Measurements from ENCODE around the gene TNFAIP2. TPM values are rescaled to one million over a fixed set of nuclear protein-coding genes. Genes with fewer than 3 reads are reported as not detected.

The TNFAIP2 gene
- total and polyA plus RNA-seq, 2 donors (not counting 3 experiments of a cell fraction or from before 2014, with no cell fraction given), result 31.6 to 42.7 TPM

DNA sequence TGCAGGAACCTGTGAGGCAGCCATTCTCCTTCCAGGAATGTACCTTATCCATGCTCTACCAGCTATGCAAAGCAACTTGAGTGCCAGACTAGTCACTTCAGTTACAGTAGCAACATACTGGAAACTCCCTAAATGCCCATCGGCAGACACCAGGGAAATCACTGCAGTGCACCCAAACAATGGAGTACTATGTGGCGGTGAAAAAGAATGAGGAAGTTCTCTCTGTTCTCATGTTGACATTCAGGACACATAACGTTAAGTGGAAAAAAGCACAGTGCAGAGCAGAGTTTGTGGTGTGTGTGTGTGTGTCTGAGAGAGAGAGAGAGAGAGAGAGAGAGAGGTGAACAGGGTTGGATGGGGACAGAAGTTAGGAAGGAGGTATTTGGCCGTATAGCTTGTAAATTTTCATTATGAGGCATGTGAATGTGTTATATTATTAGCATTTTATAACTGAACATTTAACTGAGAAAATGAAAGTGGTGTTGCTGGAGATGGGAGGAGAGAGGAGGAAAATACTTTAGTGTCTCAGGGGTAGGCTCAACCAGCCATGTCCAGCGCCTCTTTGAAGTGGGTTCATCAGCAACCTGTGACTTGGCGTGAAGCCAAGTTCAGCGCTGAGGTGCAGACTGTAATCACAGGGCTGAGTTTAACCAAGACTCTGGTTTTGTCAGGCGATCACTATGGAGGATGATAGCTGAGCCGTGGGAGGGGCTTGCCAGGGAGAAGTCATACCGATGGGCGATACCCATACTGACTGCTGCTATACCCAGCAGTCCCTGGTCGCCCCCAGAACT lies 17.3 kb downstream of the TNFAIP2 start:
- FAIRE-seq (no peak), DNase-seq (ENCODE audit: low read depth, low spot score) (no peak)
- BruUV-seq (replicated peaks), result no TSS peak
- Histone ChIP-seq H2AFZ (ENCODE audit: low read depth, low read length) (no peak overlapping the region), H3K27me3 (ENCODE audit: control insufficient read depth in 2 of 2, insufficient read depth in 2 of 2, low read length in 2 of 2) (peaks cover 24 to 38% of the 10 kb centered on the region in 2 experiments), H3K9ac (replicated peaks; ENCODE audit: extremely low read depth, insufficient read depth, low read length) (no peak overlapping the region), H3K36me3 (ENCODE audit: control insufficient read depth in 2 of 2, extremely low read depth in 1 of 2, insufficient read depth in 2 of 2, low read length in 2 of 2) (no peaks in the 10 kb centered on the region), H4K20me1 (replicated peaks; ENCODE audit: control insufficient read depth, extremely low read depth, insufficient read depth, low read length) (no peaks in the 10 kb centered on the region), H3K9me1 (replicated peaks; ENCODE audit: control insufficient read depth, extremely low read depth, insufficient read depth, low read length) (no peaks in the 10 kb centered on the region), H3K4me3 (replicated peaks in 1 of 3; ENCODE audit: insufficient read depth in 1 of 3, low read depth in 1 of 3, low read length in 3 of 3) (no peak overlapping the region), H3K4me1 (ENCODE audit: control insufficient read depth, extremely low read depth, insufficient read depth, low read length) (no peaks in the 10 kb centered on the region), H3K4me2 (ENCODE audit: insufficient read depth, low read length) (no peak overlapping the region), H3K27ac (ENCODE audit: insufficient read depth, low read depth, low read length) (no peak overlapping the region), H3K9me3 (replicated peaks; ENCODE audit: control insufficient read depth, insufficient read depth, low read length) (no peaks in the 10 kb centered on the region), H3K79me2 (ENCODE audit: control insufficient read depth, insufficient read depth, low read length) (no peaks in the 10 kb centered on the region)
- intact Hi-C loops (cut with micrococcal nuclease), result loop anchor here (1.0 to 5.0 kb wide), 3 partner anchors 35 to 65 kb away; no protein-coding TSS in a partner anchor
- dilution Hi-C loops (cut with MboI; ENCODE audit: extremely low pct_ligation_motif_present, low sequenced_read_pairs), result no loop called here
- ChIA-PET POLR2A (interaction anchor here (0.6 kb wide), 1 partner anchor 163 kb away, joined by 4 read pairs; no protein-coding TSS in a partner anchor), CTCF (interaction anchor here (1.0 to 13.7 kb wide), 6 partner anchors 9 to 68 kb away, joined by 3 to 219 read pairs (median 6); no protein-coding TSS in a partner anchor)
- TF ChIP-seq EZH2 (IDR thresholded peaks at IDR 0.05; ENCODE audit: borderline replicate concordance, low read depth, low read length, severe bottlenecking) (no peak), FOS (IDR thresholded peaks at IDR 0.05; ENCODE audit: borderline replicate concordance, insufficient read depth, low read length) (no peak), POLR2A (IDR thresholded peaks at IDR 0.05; ENCODE audit: low read depth, low read length) (no peak), JUN (IDR thresholded peaks at IDR 0.05; ENCODE audit: borderline replicate concordance, insufficient read depth, insufficient read length, low read depth) (no peak), GATA2 (IDR thresholded peaks at IDR 0.05; ENCODE audit: insufficient read depth, insufficient read length, low read depth, low read length) (no peak), POLR2AphosphoS5 (IDR thresholded peaks at IDR 0.05; ENCODE audit: insufficient read depth, low read depth, low read length) (no peak), MYC (IDR thresholded peaks at IDR 0.05; ENCODE audit: low read depth, low read length) (no peak)
- TF ChIP-seq, protein P1, sequence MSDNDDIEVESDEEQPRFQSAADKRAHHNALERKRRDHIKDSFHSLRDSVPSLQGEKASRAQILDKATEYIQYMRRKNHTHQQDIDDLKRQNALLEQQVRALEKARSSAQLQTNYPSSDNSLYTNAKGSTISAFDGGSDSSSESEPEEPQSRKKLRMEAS (IDR thresholded peaks at IDR 0.05; ENCODE audit: insufficient read depth, insufficient read length), result no peak
- TF ChIP-seq, protein P2, sequence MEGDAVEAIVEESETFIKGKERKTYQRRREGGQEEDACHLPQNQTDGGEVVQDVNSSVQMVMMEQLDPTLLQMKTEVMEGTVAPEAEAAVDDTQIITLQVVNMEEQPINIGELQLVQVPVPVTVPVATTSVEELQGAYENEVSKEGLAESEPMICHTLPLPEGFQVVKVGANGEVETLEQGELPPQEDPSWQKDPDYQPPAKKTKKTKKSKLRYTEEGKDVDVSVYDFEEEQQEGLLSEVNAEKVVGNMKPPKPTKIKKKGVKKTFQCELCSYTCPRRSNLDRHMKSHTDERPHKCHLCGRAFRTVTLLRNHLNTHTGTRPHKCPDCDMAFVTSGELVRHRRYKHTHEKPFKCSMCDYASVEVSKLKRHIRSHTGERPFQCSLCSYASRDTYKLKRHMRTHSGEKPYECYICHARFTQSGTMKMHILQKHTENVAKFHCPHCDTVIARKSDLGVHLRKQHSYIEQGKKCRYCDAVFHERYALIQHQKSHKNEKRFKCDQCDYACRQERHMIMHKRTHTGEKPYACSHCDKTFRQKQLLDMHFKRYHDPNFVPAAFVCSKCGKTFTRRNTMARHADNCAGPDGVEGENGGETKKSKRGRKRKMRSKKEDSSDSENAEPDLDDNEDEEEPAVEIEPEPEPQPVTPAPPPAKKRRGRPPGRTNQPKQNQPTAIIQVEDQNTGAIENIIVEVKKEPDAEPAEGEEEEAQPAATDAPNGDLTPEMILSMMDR (IDR thresholded peaks at IDR 0.05; ENCODE audit: extremely low read depth in 1 of 2, insufficient read depth in 1 of 2, low read depth in 1 of 2, low read length in 2 of 2), result no peak
